22Rv1 (cell line): ENCODE results near the gene FBF1.

Source experiments
- CTCF ChIP-seq: fragments of 450-650 bp; IDR thresholded peaks from 2 replicates; pipeline ENCODE4 v1.5.1; 2017; ENCODE audit warnings: mild to moderate bottlenecking
- ZFX ChIP-seq: fragments of 450-650 bp; IDR thresholded peaks from 2 replicates; pipeline ENCODE4 v1.6.1; 2017; ENCODE audit warnings: antibody characterized with exemption, borderline replicate concordance

- TF ChIP-seq CTCF (peak; percentile 11; the same call in 1 of the 2 replicates), ZFX (no peak)
These were observed at the start of gene FBF1 for GRCh38 chr17:75940727-75941441.
